Natural killer cell treated with Interleukin-12 subunit alpha and Interleukin-12 subunit beta and Interleukin-15 and Interleukin-18, amount 100 ng/mL, for 72 hours (primary cell): ENCODE measurements around the gene REX1BD. TPM values are rescaled to one million over a fixed set of nuclear protein-coding genes. Genes with fewer than 3 reads are reported as not detected.
A peak's percentile ranks its signal among the peaks of the same experiment; 100 is the strongest.
"Not testable (repeated sequence)": the region's sequence is repeated elsewhere in the genome, so short reads cannot be mapped to it uniquely, and the experiment has no call there.

Source experiments
- ATAC-seq, 2 donors: fragments of 150-1000 bp; cut with Tn5 transposase in 1 of 2; sonication (Bioruptor Pico), chemical (Tn5 transposase) in 1 of 2; 2 replicates each; pipeline ENCODE4 v1.10.0; 2021
- DNase-seq: peaks from one replicate; pipeline ENCODE4 v3.0.0; 2022; ENCODE audit warnings: low spot score
- H3K27ac Mint-ChIP-seq, 2 donors: 1 replicate in 1 of 2; 2 replicates in 1 of 2; pipeline ENCODE4 v1.8.0; 2022; ENCODE audit warnings: mixed read lengths in 2 of 2, mild to moderate bottlenecking in 1 of 2, moderate library complexity in 1 of 2
- H3K27me3 Mint-ChIP-seq, 2 donors: 1 replicate in 1 of 2; 2 replicates in 1 of 2; pipeline ENCODE4 v1.8.0; 2022; ENCODE audit warnings: mixed read lengths in 2 of 2
- H3K36me3 Mint-ChIP-seq: one replicate; pipeline ENCODE4 v1.8.0; 2022; ENCODE audit warnings: mixed read lengths
- H3K4me1 Mint-ChIP-seq, 2 donors: 1 replicate in 1 of 2; 2 replicates in 1 of 2; pipeline ENCODE4 v1.8.0; 2022; ENCODE audit warnings: low read depth in 2 of 2, mixed read lengths in 2 of 2, mild to moderate bottlenecking in 1 of 2
- H3K4me3 Mint-ChIP-seq: one replicate; pipeline ENCODE4 v1.8.0; 2022; ENCODE audit warnings: mixed read lengths
- H3K9me3 Mint-ChIP-seq: 2 replicates; pipeline ENCODE4 v1.8.0; 2022; ENCODE audit warnings: mixed read lengths
- total RNA-seq, 2 donors: library from RNA; stranded (reverse); gene quantifications; one replicate each; pipeline ENCODE4 v1.2.3, GENCODE V29; 2022

Gene REX1BD
- total RNA-seq, 2 donors from 2014 or later, result 81.5 to 104 TPM

GRCh38 chr19:18590273-18591272 is 2.0 kb downstream of the REX1BD start:
- Mint-ChIP-seq H3K4me1 (peaks cover 29 to 33% of the 10 kb centered on the region in 2 donors), H3K4me3 (peak overlapping the region; percentile 96), H3K27ac (peak overlapping the region; percentile 75 to 96), H3K27me3 (no peaks in the 10 kb centered on the region), H3K9me3 (no peaks in the 10 kb centered on the region), H3K36me3 (no peaks in the 10 kb centered on the region)
- DNase-seq (no peak), ATAC-seq (no peak)

GRCh38 chr19:18591735-18592385 is 3.3 kb downstream of the REX1BD start:
- DNase-seq (no peak), ATAC-seq (no peak)
- Mint-ChIP-seq H3K27ac (no peak overlapping the region), H3K9me3 (no peaks in the 10 kb centered on the region), H3K4me1 (peaks cover 33 to 35% of the 10 kb centered on the region in 2 donors), H3K4me3 (no peak overlapping the region), H3K27me3 (peaks cover 0 to 4% of the 10 kb centered on the region in 2 donors), H3K36me3 (no peaks in the 10 kb centered on the region)

GRCh38 chr19:18592732-18593131 is 4.1 kb downstream of the REX1BD start:
- not testable (repeated sequence) for H3K4me3 Mint-ChIP-seq, DNase-seq, ATAC-seq, H3K36me3 Mint-ChIP-seq, H3K27me3 Mint-ChIP-seq, H3K9me3 Mint-ChIP-seq, H3K27ac Mint-ChIP-seq
- peaks cover 30 to 34% of the 10 kb centered on the region in 2 donors for H3K4me1 Mint-ChIP-seq

- H3K9me3 Mint-ChIP-seq, result no peaks in the 10 kb centered on the region
- no peaks in the 10 kb centered on the region for H3K36me3 Mint-ChIP-seq
- peak overlapping the region; percentile 73 for H3K4me3 Mint-ChIP-seq
- no peak overlapping the region for H3K27ac Mint-ChIP-seq
- peaks cover 0 to 4% of the 10 kb centered on the region in 2 donors for H3K27me3 Mint-ChIP-seq
- no peak for DNase-seq
- no peak for ATAC-seq
- peaks cover 24 to 26% of the 10 kb centered on the region in 2 donors for H3K4me1 Mint-ChIP-seq
These were observed 4.9 kb downstream of the REX1BD start for GRCh38 chr19:18593367-18594095.

GRCh38 chr19:18594096-18594823 is 5.7 kb downstream of the REX1BD start:
- H3K9me3 Mint-ChIP-seq, result no peaks in the 10 kb centered on the region
- no peaks in the 10 kb centered on the region for H3K36me3 Mint-ChIP-seq
- peak; percentile 81 to 89 for ATAC-seq
- peak overlapping the region in 1 of 2 donors; percentile 86 for H3K27ac Mint-ChIP-seq
- H3K27me3 Mint-ChIP-seq, result peaks cover 0 to 4% of the 10 kb centered on the region in 2 donors
- H3K4me3 Mint-ChIP-seq, result peak overlapping the region; percentile 79
- peak; percentile 75 for DNase-seq
- H3K4me1 Mint-ChIP-seq, result peaks cover 24 to 26% of the 10 kb centered on the region in 2 donors

GRCh38 chr19:18594824-18595373 is 6.3 kb downstream of the REX1BD start:
- Mint-ChIP-seq H3K36me3 (no peaks in the 10 kb centered on the region), H3K4me3 (peak overlapping the region; percentile 79), H3K27me3 (peaks cover 0 to 4% of the 10 kb centered on the region in 2 donors), H3K9me3 (no peaks in the 10 kb centered on the region), H3K27ac (peak overlapping the region in 1 of 2 donors; percentile 86), H3K4me1 (peaks cover 19 to 22% of the 10 kb centered on the region in 2 donors)
- ATAC-seq (no peak), DNase-seq (no peak)

GRCh38 chr19:18595475-18595874 is 6.9 kb downstream of the REX1BD start:
- Mint-ChIP-seq H3K36me3 (no peaks in the 10 kb centered on the region), H3K4me3 (peak overlapping the region; percentile 48), H3K27me3 (peaks cover 0 to 4% of the 10 kb centered on the region in 2 donors), H3K4me1 (peaks cover 13 to 19% of the 10 kb centered on the region in 2 donors), H3K27ac (no peak overlapping the region), H3K9me3 (no peaks in the 10 kb centered on the region)
- DNase-seq (no peak), ATAC-seq (no peak)

- no peaks in the 10 kb centered on the region for H3K9me3 Mint-ChIP-seq
- peaks cover 10 to 17% of the 10 kb centered on the region in 2 donors for H3K4me1 Mint-ChIP-seq
These were observed 8.2 kb downstream of the REX1BD start for GRCh38 chr19:18596752-18597157.

GRCh38 chr19:18597809-18598660 is 9.4 kb downstream of the REX1BD start:
- H3K4me1 Mint-ChIP-seq, result peaks cover 10 to 17% of the 10 kb centered on the region in 2 donors
- DNase-seq, result no peak
- ATAC-seq, result no peak
- no peak overlapping the region for H3K27ac Mint-ChIP-seq
- no peak overlapping the region for H3K4me3 Mint-ChIP-seq
- H3K9me3 Mint-ChIP-seq, result no peaks in the 10 kb centered on the region
- no peaks in the 10 kb centered on the region for H3K36me3 Mint-ChIP-seq
- peaks cover 4 to 11% of the 10 kb centered on the region in 2 donors for H3K27me3 Mint-ChIP-seq

More at GRCh38 chr19:18596752-18597157, 8.2 kb downstream of the REX1BD start:
- DNase-seq (no peak), ATAC-seq (peak; percentile 34 to 71)
- peaks cover 0 to 5% of the 10 kb centered on the region in 2 donors for H3K27me3 Mint-ChIP-seq
- no peak overlapping the region for H3K4me3 Mint-ChIP-seq
- H3K27ac Mint-ChIP-seq, result peak overlapping the region in 1 of 2 donors; percentile 70
- no peaks in the 10 kb centered on the region for H3K36me3 Mint-ChIP-seq

- Mint-ChIP-seq H3K4me1 (peaks cover 5 to 16% of the 10 kb centered on the region in 2 donors), H3K27me3 (peaks cover 9 to 15% of the 10 kb centered on the region in 2 donors), H3K9me3 (no peaks in the 10 kb centered on the region), H3K4me3 (no peak overlapping the region), H3K36me3 (no peaks in the 10 kb centered on the region), H3K27ac (no peak overlapping the region)
- no peak for ATAC-seq
- no peak for DNase-seq
These were observed 10.9 kb downstream of the REX1BD start for GRCh38 chr19:18599485-18599884.

- not testable (repeated sequence) for ATAC-seq, H3K4me3 Mint-ChIP-seq, H3K27ac Mint-ChIP-seq, H3K9me3 Mint-ChIP-seq, DNase-seq, H3K36me3 Mint-ChIP-seq
- H3K27me3 Mint-ChIP-seq, result peaks cover 18 to 21% of the 10 kb centered on the region in 2 donors
- H3K4me1 Mint-ChIP-seq, result peaks cover 0 to 11% of the 10 kb centered on the region in 2 donors
These were observed 12.2 kb downstream of the REX1BD start for GRCh38 chr19:18600692-18601397.
